MG63 (cell line): Measurements from ENCODE around the gene ERBB4. TPM values are rescaled to one million over a fixed set of nuclear protein-coding genes. Genes with fewer than 3 reads are reported as not detected.

ENCODE experiments used
- DNase-seq: peaks from one replicate; pipeline ENCODE4 v3.0.0-alpha.2; 2020
- H3K27me3 ChIP-seq: fragments of 250-450 bp; sonication (Bioruptor Pico); 2 replicates; pipeline ENCODE4 v1.5.1; 2020; ENCODE audit warnings: mild to moderate bottlenecking, moderate library complexity
- H3K36me3 ChIP-seq: fragments of 250-450 bp; sonication (Bioruptor Pico); 2 replicates; pipeline ENCODE4 v1.5.1; 2020; ENCODE audit warnings: mild to moderate bottlenecking, moderate library complexity
- H3K4me3 ChIP-seq: fragments of 250-450 bp; sonication (Bioruptor Pico); 2 replicates; pipeline ENCODE4 v1.5.1; 2020; ENCODE audit warnings: mild to moderate bottlenecking, moderate library complexity
- H3K9me3 ChIP-seq: fragments of 250-450 bp; sonication (Bioruptor Pico); 2 replicates; pipeline ENCODE4 v1.5.1; 2020; ENCODE audit warnings: mild to moderate bottlenecking, moderate library complexity
- total RNA-seq: library from RNA; depleted of rRNA; stranded (reverse); fragments of >200 nt; shearing (Covaris generic); gene quantifications from 2 replicates; pipeline ENCODE4 v1.2.3, GENCODE V29; 2014; ENCODE audit warnings: low replicate concordance

ERBB4 gene
- total RNA-seq, 1 experiment from 2014 or later: 0.07 TPM

DNA sequence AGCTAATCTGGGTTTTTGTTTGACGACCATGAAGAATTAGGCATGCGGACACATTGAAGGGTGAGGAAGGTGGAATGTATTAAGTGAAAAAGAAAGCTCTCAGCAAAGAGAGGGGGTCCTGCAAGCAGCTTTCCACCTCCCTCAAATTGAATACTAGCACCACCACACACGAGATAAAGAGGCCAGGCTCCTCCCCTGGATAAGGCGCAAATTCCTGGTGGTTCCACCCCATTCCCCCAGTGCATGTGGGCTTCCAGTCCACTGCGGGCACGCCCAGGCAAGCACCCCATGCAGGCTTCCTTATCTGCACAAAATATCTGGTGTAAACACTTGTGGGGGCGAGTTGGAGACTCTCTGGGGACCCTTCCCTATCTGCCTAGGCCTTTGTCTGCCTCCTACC lies 1124.9 kb downstream of the ERBB4 start:
- no peaks in the 10 kb centered on the region for H3K27me3 ChIP-seq
- no peak for DNase-seq
- no peaks in the 10 kb centered on the region for H3K36me3 ChIP-seq
- H3K9me3 ChIP-seq: no peaks in the 10 kb centered on the region
- H3K4me3 ChIP-seq: no peak overlapping the region

DNA sequence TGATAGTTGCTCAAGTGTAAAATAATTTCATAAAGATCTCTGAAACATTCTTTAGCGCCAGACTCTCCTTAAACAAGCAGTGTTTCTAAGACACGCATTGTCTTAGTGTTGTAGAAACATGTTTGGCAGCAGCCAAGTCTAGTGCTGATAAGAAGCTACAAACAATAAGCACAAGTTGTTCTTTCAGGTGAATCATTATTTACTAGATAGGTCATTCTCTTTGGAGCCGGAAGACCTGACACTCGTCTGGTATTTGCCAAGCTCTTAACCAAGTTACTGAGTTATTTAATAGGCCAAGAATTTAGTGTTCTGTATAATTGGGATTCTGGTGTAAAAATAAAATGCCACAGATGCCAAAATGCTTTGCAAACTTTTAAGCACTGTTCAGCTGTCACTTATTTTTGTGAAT lies 1130.1 kb downstream of the ERBB4 start:
- Histone ChIP-seq H3K27me3 (no peaks in the 10 kb centered on the region), H3K9me3 (no peaks in the 10 kb centered on the region), H3K36me3 (no peaks in the 10 kb centered on the region), H3K4me3 (no peak overlapping the region)
- peak; percentile 4 for DNase-seq

DNA sequence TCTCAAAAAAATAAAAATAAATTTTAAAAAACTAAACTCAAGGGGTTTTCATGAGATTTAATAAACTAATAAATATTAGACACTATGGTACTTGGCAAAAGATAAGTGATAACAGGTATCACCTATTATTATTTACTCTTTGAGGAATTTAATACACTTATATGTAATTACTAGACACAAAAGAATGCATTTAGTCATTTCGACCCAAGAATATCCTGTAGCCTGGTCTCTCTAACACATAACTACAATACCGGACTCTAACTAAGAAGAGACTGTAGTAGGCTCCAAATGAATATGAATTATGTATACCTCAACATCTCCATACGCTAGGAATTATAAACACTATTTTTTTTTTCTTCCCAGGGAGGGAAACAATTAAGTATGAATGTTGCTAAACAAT lies 1131.5 kb downstream of the ERBB4 start:
- no peak for DNase-seq
- no peaks in the 10 kb centered on the region for H3K36me3 ChIP-seq
- no peaks in the 10 kb centered on the region for H3K27me3 ChIP-seq
- no peaks in the 10 kb centered on the region for H3K9me3 ChIP-seq
- H3K4me3 ChIP-seq: no peak overlapping the region

DNA sequence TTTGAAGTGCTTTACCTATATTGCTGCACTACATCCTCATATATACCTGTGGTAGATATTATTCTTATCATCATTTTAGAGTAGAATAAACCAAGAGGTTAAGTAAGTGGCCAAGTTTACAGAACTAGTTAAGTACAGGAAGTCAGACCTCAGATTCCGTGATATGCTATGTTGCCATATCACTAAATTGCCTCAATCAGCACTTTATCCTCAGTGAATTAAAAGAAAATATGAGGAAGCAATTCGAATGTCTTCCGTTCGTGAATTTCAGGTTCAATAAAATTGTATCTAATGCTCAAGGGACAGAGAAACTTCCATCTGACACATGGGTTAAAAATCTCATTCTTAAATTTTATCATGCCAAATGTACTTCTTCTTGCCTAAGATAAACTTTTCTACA lies 1133.6 kb downstream of the ERBB4 start:
- H3K27me3 ChIP-seq: no peaks in the 10 kb centered on the region
- no peaks in the 10 kb centered on the region for H3K36me3 ChIP-seq
- DNase-seq: no peak
- no peak overlapping the region for H3K4me3 ChIP-seq
- no peaks in the 10 kb centered on the region for H3K9me3 ChIP-seq

GRCh38 chr2:211404098-211404497 lies 1134.5 kb downstream of the ERBB4 start:
- H3K9me3 ChIP-seq: no peaks in the 10 kb centered on the region
- DNase-seq: no peak
- no peaks in the 10 kb centered on the region for H3K36me3 ChIP-seq
- no peak overlapping the region for H3K4me3 ChIP-seq
- H3K27me3 ChIP-seq: no peaks in the 10 kb centered on the region

- DNase-seq: no peak
- Histone ChIP-seq H3K9me3 (no peaks in the 10 kb centered on the region), H3K36me3 (no peaks in the 10 kb centered on the region), H3K4me3 (no peak overlapping the region), H3K27me3 (no peaks in the 10 kb centered on the region)
Measured at GRCh38 chr2:211401328-211401727, 1137.3 kb downstream of the ERBB4 start.

GRCh38 chr2:211397764-211398163 lies 1140.8 kb downstream of the ERBB4 start:
- Histone ChIP-seq H3K4me3 (no peak overlapping the region), H3K36me3 (no peaks in the 10 kb centered on the region), H3K9me3 (no peaks in the 10 kb centered on the region), H3K27me3 (no peaks in the 10 kb centered on the region)
- no peak for DNase-seq

DNA sequence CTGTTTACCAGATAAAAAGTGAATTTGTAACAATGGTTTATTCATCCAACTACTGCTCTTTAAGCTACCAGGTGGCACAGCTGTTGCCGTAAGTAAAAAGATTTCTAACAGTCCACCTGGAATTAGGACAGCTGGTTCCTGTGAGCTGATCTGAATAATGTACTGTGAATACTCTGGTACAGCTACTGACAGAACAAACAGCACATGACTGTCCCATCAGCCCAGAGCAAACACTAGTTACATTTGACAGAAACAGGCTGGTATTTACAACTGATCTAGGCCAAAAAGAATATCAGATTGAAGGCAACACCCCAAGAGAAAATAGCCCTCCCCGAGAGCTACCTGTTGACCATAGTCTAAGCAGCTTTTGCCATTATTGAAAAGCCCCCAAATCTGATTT lies 1141.8 kb downstream of the ERBB4 start:
- H3K9me3 ChIP-seq: no peaks in the 10 kb centered on the region
- H3K36me3 ChIP-seq: no peaks in the 10 kb centered on the region
- DNase-seq: no peak
- no peaks in the 10 kb centered on the region for H3K27me3 ChIP-seq
- no peak overlapping the region for H3K4me3 ChIP-seq

DNA sequence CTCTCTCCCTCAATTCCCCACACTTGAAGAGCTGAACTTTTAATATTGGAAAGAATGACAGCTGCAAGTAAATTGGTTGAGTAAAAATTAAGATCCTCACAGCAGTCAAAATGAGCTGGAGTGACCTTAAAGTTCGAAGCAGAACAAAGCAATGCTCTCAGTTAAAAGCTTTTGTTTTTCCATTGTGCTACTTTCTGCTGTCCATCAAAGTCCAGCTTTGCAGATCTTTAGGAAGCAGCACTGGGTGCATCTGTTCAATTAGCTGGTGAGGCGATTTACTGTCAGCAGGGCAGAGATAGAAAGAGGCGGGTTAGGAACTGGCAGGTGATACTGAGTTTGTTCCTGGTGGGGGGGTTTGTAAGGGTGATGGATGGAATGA lies 1147.4 kb downstream of the ERBB4 start:
- Histone ChIP-seq H3K9me3 (no peaks in the 10 kb centered on the region), H3K4me3 (no peak overlapping the region), H3K27me3 (no peaks in the 10 kb centered on the region), H3K36me3 (no peaks in the 10 kb centered on the region)
- no peak for DNase-seq

DNA sequence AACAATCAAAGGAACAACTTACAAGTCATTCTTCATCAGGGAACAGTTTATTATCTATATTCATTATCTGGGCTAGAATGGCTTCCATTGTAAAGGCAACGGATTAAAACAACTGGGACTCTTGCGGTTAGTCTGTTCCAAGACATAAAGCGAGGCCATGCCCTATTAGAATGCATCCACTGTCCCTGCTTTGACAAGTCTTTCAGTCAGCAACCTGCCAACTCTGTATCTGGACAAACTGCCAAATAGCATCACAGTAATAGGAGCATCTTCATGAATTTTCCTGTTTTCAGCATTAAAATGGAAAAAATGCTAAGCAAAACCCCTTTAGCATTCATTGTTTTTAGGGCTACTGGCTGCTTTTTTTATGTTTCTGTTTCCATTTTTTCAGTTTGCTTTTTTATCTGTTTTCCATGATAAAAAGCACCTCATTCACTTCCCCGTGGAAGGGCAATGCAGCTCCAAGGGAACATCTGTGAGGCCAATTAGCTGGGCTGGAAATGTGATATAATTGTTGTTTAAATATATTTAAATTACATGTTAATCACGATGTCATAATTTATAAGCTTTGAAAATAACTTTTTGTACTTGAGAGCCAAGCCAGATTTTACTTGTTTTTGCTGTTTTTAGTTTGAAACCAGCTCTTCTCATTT lies 1147.9 kb downstream of the ERBB4 start:
- H3K4me3 ChIP-seq: no peak overlapping the region
- H3K27me3 ChIP-seq: no peaks in the 10 kb centered on the region
- H3K9me3 ChIP-seq: no peaks in the 10 kb centered on the region
- DNase-seq: no peak
- no peaks in the 10 kb centered on the region for H3K36me3 ChIP-seq

GRCh38 chr2:211387734-211388133 lies 1150.9 kb downstream of the ERBB4 start:
- Histone ChIP-seq H3K36me3 (no peaks in the 10 kb centered on the region), H3K27me3 (no peaks in the 10 kb centered on the region), H3K9me3 (no peaks in the 10 kb centered on the region)

GRCh38 chr2:211380041-211380440 lies 1158.6 kb downstream of the ERBB4 start:
- H3K27me3 ChIP-seq: no peaks in the 10 kb centered on the region
- no peak for DNase-seq

More at GRCh38 chr2:211387734-211388133, 1150.9 kb downstream of the ERBB4 start:
- no peak for DNase-seq
- no peak overlapping the region for H3K4me3 ChIP-seq

GRCh38 chr2:211376410-211376809 lies 1162.2 kb downstream of the ERBB4 start:
- Histone ChIP-seq H3K9me3 (no peaks in the 10 kb centered on the region), H3K27me3 (no peaks in the 10 kb centered on the region), H3K36me3 (no peaks in the 10 kb centered on the region), H3K4me3 (no peak overlapping the region)
- DNase-seq: no peak

More at GRCh38 chr2:211380041-211380440, 1158.6 kb downstream of the ERBB4 start:
- no peak overlapping the region for H3K4me3 ChIP-seq
- no peaks in the 10 kb centered on the region for H3K36me3 ChIP-seq
- H3K9me3 ChIP-seq: no peaks in the 10 kb centered on the region

DNA sequence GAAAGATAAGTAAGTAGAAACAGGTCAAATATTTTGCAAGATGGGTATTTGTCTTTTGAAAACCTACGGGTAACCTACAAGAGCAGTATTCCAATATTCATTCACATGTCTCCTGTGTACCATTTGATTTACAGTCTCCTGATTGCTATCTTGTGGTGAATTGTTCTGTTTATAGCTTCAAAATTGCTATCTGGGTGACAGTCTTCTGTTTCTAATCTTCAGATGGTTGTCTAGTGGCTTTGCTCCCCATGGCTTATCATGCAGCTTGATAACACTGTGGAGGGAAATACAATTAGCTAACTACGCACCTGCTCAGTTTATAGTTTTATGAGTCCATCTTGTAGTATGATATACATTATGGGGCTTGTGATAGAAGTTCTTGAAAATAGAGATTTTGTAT lies 1165.4 kb downstream of the ERBB4 start:
- no peaks in the 10 kb centered on the region for H3K36me3 ChIP-seq
- DNase-seq: no peak
- H3K9me3 ChIP-seq: no peaks in the 10 kb centered on the region
- no peak overlapping the region for H3K4me3 ChIP-seq
- H3K27me3 ChIP-seq: no peaks in the 10 kb centered on the region

DNA sequence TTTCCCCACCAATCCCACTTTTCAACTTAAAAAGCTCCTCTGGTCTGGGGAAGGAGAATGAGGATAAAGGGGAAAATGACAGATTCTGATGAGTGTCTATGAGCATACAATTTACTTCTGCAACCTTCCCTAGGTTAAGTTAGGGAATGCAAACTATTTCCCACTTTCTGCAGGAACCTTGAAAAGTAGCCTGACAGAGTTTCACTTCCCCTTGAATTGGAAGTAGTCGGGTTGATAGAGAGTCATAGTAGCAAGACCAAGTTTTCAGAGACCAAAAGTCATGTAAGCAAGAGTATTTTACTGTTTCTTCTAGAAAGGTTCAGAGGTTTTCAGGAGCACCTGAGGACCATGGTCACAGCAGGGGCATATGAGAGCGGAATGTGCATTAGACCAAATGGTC lies 1167.1 kb downstream of the ERBB4 start:
- H3K9me3 ChIP-seq: no peaks in the 10 kb centered on the region
- DNase-seq: no peak

GRCh38 chr2:211368467-211368866 lies 1170.1 kb downstream of the ERBB4 start:
- Histone ChIP-seq H3K27me3 (no peaks in the 10 kb centered on the region), H3K9me3 (no peaks in the 10 kb centered on the region), H3K36me3 (no peaks in the 10 kb centered on the region), H3K4me3 (no peak overlapping the region)
- DNase-seq: no peak

More for the DNA sequence above, 1167.1 kb downstream of the ERBB4 start:
- H3K36me3 ChIP-seq: no peaks in the 10 kb centered on the region
- H3K27me3 ChIP-seq: no peaks in the 10 kb centered on the region
- no peak overlapping the region for H3K4me3 ChIP-seq

DNA sequence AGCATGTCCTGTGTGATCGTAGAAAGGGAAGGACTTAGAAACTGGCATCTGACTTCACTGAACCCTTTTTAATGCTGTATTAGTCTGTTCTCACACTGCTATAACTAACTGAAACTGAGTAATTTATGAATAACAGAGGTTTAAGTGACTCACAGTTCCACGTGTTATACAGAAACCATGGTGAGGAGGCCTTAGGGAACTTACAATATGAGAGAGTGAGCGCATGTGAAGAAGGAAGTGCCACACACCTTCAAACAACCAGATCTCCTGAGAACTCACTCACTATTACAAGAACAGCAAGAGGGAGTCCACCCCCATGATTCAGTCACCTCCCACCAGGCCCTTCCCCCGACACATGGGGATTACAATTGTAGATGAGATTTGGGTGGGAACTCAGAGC lies 1170.9 kb downstream of the ERBB4 start:
- no peaks in the 10 kb centered on the region for H3K9me3 ChIP-seq
- no peaks in the 10 kb centered on the region for H3K36me3 ChIP-seq
- H3K4me3 ChIP-seq: no peak overlapping the region
- no peak for DNase-seq
- H3K27me3 ChIP-seq: no peaks in the 10 kb centered on the region

DNA sequence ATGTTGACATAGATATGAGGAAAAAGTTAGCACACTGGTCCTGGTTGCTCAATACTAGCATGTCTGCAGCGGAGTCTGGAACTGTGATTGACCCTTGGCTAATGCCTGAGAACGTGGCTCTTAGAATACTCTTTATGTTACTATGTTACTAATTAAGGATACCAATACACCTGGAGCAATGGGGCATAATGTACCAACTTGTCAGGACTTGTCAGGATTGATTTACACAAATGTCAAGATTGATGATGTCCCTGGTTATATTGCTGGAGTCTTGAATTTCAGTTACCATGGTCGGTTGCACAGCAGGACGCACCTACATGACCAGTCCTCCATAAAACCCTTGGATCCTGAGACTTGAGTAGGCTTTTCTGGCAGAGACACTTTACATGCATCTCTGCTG lies 1171.3 kb downstream of the ERBB4 start:
- H3K27me3 ChIP-seq: no peaks in the 10 kb centered on the region
- DNase-seq: no peak
- no peaks in the 10 kb centered on the region for H3K36me3 ChIP-seq
- no peak overlapping the region for H3K4me3 ChIP-seq
- no peaks in the 10 kb centered on the region for H3K9me3 ChIP-seq

- DNase-seq: no peak
- no peaks in the 10 kb centered on the region for H3K27me3 ChIP-seq
- H3K36me3 ChIP-seq: no peaks in the 10 kb centered on the region
- no peak overlapping the region for H3K4me3 ChIP-seq
- no peaks in the 10 kb centered on the region for H3K9me3 ChIP-seq
Measured at GRCh38 chr2:211364911-211365310, 1173.7 kb downstream of the ERBB4 start.
